GM19438 (cell line): ENCODE results near the gene EPB41L4B.

Source experiments
- ATAC-seq: cut with Tn5 transposase; IDR thresholded peaks from one replicate; pipeline ENCODE4 v1.9.1; 2021; ENCODE audit warnings: low read depth; ENCODE audit not compliant: unreplicated experiment

Gene EPB41L4B

GRCh38 chr9:109272045-109272444 is 48.8 kb downstream of the EPB41L4B start:
- no peak for ATAC-seq

GRCh38 chr9:109270971-109271925 is 49.6 kb downstream of the EPB41L4B start:
- no peak for ATAC-seq

- no peak for ATAC-seq
Observed at GRCh38 chr9:109270441-109270840, 50.4 kb downstream of the EPB41L4B start.

GRCh38 chr9:109269839-109270238 is 51.0 kb downstream of the EPB41L4B start:
- ATAC-seq = no peak

GRCh38 chr9:109269081-109269480 is 51.8 kb downstream of the EPB41L4B start:
- ATAC-seq = no peak

GRCh38 chr9:109267555-109267954 is 53.3 kb downstream of the EPB41L4B start:
- no peak for ATAC-seq

GRCh38 chr9:109264877-109265587 is 55.8 kb downstream of the EPB41L4B start:
- no peak for ATAC-seq

- ATAC-seq = no peak
Observed at GRCh38 chr9:109263358-109263757, 57.5 kb downstream of the EPB41L4B start.

- no peak for ATAC-seq
Observed at GRCh38 chr9:109258481-109259302, 62.2 kb downstream of the EPB41L4B start.

- ATAC-seq = no peak
Observed at GRCh38 chr9:109256336-109256735, 64.5 kb downstream of the EPB41L4B start.

GRCh38 chr9:109255394-109255793 is 65.5 kb downstream of the EPB41L4B start:
- no peak for ATAC-seq

- no peak for ATAC-seq
Observed at GRCh38 chr9:109254317-109254716, 66.5 kb downstream of the EPB41L4B start.

GRCh38 chr9:109253637-109254284 is 67.1 kb downstream of the EPB41L4B start:
- no peak for ATAC-seq

- no peak for ATAC-seq
Observed at GRCh38 chr9:109253241-109253636, 67.6 kb downstream of the EPB41L4B start.

- ATAC-seq = no peak
Observed at GRCh38 chr9:109252291-109252690, 68.6 kb downstream of the EPB41L4B start.

GRCh38 chr9:109251776-109252106 is 69.1 kb downstream of the EPB41L4B start:
- no peak for ATAC-seq

GRCh38 chr9:109251080-109251775 is 69.6 kb downstream of the EPB41L4B start:
- ATAC-seq = no peak

GRCh38 chr9:109250771-109251079 is 70.1 kb downstream of the EPB41L4B start:
- ATAC-seq = no peak

- ATAC-seq = no peak
Observed at GRCh38 chr9:109250311-109250741, 70.5 kb downstream of the EPB41L4B start.

- no peak for ATAC-seq
Observed at GRCh38 chr9:109249615-109250014, 71.2 kb downstream of the EPB41L4B start.
